ENCODE data around the gene MYOM3. TPM values are rescaled to one million over a fixed set of nuclear protein-coding genes. Genes with fewer than 3 reads are reported as not detected.

The MYOM3 gene
- total RNA-seq, 1 donor from 2014 or later, result 0.70 TPM

GRCh38 chr1:24094554-24094953 is 17.4 kb downstream of the MYOM3 start:
- Mint-ChIP-seq H3K27ac (ENCODE audit: unreplicated experiment) (no peak overlapping the region), H3K27me3 (ENCODE audit: low read depth) (peaks cover 2% of the 10 kb centered on the region), H3K4me1 (ENCODE audit: low read depth) (peaks cover 6% of the 10 kb centered on the region), H3K9me3 (ENCODE audit: low read depth) (no peaks in the 10 kb centered on the region), H3K36me3 (ENCODE audit: low read depth) (no peaks in the 10 kb centered on the region), H3K4me3 (ENCODE audit: unreplicated experiment) (no peak overlapping the region)
- no peak for DNase-seq (ENCODE audit: low spot score)
- TF ChIP-seq, protein P1, sequence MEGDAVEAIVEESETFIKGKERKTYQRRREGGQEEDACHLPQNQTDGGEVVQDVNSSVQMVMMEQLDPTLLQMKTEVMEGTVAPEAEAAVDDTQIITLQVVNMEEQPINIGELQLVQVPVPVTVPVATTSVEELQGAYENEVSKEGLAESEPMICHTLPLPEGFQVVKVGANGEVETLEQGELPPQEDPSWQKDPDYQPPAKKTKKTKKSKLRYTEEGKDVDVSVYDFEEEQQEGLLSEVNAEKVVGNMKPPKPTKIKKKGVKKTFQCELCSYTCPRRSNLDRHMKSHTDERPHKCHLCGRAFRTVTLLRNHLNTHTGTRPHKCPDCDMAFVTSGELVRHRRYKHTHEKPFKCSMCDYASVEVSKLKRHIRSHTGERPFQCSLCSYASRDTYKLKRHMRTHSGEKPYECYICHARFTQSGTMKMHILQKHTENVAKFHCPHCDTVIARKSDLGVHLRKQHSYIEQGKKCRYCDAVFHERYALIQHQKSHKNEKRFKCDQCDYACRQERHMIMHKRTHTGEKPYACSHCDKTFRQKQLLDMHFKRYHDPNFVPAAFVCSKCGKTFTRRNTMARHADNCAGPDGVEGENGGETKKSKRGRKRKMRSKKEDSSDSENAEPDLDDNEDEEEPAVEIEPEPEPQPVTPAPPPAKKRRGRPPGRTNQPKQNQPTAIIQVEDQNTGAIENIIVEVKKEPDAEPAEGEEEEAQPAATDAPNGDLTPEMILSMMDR (IDR thresholded peaks at IDR 0.05), result no peak

- no peak overlapping the region for H3K4me3 Mint-ChIP-seq (ENCODE audit: unreplicated experiment)
- no peaks in the 10 kb centered on the region for H3K9me3 Mint-ChIP-seq (ENCODE audit: low read depth)
- H3K36me3 Mint-ChIP-seq (ENCODE audit: low read depth), result no peaks in the 10 kb centered on the region
- peaks cover 2% of the 10 kb centered on the region for H3K27me3 Mint-ChIP-seq (ENCODE audit: low read depth)
- H3K27ac Mint-ChIP-seq (ENCODE audit: unreplicated experiment), result no peak overlapping the region
- peak; percentile 60 for DNase-seq (ENCODE audit: low spot score)
- H3K4me1 Mint-ChIP-seq (ENCODE audit: low read depth), result peaks cover 6% of the 10 kb centered on the region
- TF ChIP-seq, protein P1 (IDR thresholded peaks at IDR 0.05), result no peak
Observed at GRCh38 chr1:24093732-24094131, 18.2 kb downstream of the MYOM3 start.

GRCh38 chr1:24092979-24093378 is 19.0 kb downstream of the MYOM3 start:
- TF ChIP-seq, protein P1 (IDR thresholded peaks at IDR 0.05), result no peak
- Mint-ChIP-seq H3K9me3 (ENCODE audit: low read depth) (no peaks in the 10 kb centered on the region), H3K27me3 (ENCODE audit: low read depth) (peaks cover 2% of the 10 kb centered on the region), H3K36me3 (ENCODE audit: low read depth) (no peaks in the 10 kb centered on the region), H3K4me3 (ENCODE audit: unreplicated experiment) (no peak overlapping the region), H3K4me1 (ENCODE audit: low read depth) (peaks cover 6% of the 10 kb centered on the region), H3K27ac (ENCODE audit: unreplicated experiment) (no peak overlapping the region)
- DNase-seq (ENCODE audit: low spot score), result no peak

DNA sequence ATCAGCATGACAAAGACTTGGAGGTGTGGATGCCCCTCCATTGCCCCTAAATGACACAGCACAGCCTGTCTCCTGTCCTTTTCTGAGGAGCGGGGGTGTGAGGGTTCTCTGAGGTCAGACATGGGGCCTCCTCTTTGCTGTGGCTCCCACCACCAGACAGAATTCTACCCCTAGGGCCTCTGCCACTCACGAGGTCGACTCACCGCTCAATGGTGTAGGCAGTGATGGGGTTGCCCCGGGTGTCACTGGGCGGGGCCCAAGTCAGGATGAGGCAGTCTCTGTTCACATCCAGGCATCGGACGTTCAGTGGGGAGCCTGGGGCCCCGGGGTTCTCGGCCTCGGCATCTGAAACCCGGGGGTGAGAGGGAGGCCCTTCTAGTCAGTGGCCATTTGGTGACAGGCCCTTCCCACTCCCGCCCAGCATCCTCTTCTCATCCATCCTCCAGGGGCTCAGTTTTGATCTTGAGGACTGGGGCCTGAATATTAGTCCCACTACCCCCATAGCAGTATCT is 19.9 kb downstream of the MYOM3 start:
- TF ChIP-seq, protein P1 (IDR thresholded peaks at IDR 0.05), result no peak
- H3K36me3 Mint-ChIP-seq (ENCODE audit: low read depth), result no peaks in the 10 kb centered on the region
- no peak overlapping the region for H3K4me3 Mint-ChIP-seq (ENCODE audit: unreplicated experiment)
- H3K27me3 Mint-ChIP-seq (ENCODE audit: low read depth), result peaks cover 4% of the 10 kb centered on the region
- DNase-seq (ENCODE audit: low spot score), result no peak
- no peak overlapping the region for H3K27ac Mint-ChIP-seq (ENCODE audit: unreplicated experiment)
- no peaks in the 10 kb centered on the region for H3K9me3 Mint-ChIP-seq (ENCODE audit: low read depth)
- H3K4me1 Mint-ChIP-seq (ENCODE audit: low read depth), result peaks cover 6% of the 10 kb centered on the region

DNA sequence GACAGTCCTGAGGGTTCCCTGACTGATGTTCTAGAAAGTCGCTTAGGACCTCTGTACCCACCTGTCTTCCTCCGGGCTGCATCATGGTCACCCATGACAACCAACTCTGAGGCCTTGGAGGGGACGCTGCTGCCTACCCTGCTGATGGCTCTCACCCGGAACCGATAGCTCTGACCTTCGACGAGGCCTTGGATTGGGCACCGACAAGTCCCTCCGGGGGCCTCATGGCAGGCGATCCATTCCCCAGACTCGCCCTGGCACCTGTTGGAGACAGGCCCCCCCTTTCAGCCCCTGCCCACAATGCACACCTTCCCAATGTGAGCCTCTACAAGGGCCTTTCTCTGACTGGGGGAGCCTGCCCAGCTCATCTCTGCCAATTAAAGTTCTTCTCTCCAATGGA is 21.2 kb downstream of the MYOM3 start:
- Mint-ChIP-seq H3K27ac (ENCODE audit: unreplicated experiment) (no peak overlapping the region), H3K9me3 (ENCODE audit: low read depth) (no peaks in the 10 kb centered on the region), H3K4me3 (ENCODE audit: unreplicated experiment) (no peak overlapping the region), H3K27me3 (ENCODE audit: low read depth) (peaks cover 4% of the 10 kb centered on the region), H3K36me3 (ENCODE audit: low read depth) (no peaks in the 10 kb centered on the region), H3K4me1 (ENCODE audit: low read depth) (no peaks in the 10 kb centered on the region)
- no peak for DNase-seq (ENCODE audit: low spot score)
- TF ChIP-seq, protein P1 (IDR thresholded peaks at IDR 0.05), result no peak
